Spleen (tissue), 11 donors: ENCODE results near the gene FSTL4. TPM values are rescaled to one million over a fixed set of nuclear protein-coding genes. Genes with fewer than 3 reads are reported as not detected.

Source experiments
- DNase-seq: peaks from one replicate; pipeline ENCODE4 v3.0.0-alpha.2; 2020
- H3K27ac ChIP-seq, 8 donors: fragments of 200-600 bp; sonication (generic) in 7 of 8; 1 replicate in 4 of 8; 2 replicates in 4 of 8; pipeline versions ENCODE4 v1.5.0 to v1.8.0; 2016 to 2021; ENCODE audit warnings: inconsistent platforms in 4 of 8, mild to moderate bottlenecking in 4 of 8, moderate library complexity in 1 of 8
- H3K27me3 ChIP-seq, 7 donors: fragments of 200-600 bp; sonication (generic) in 6 of 7; replicated peaks in 1 of 7; 1 replicate in 4 of 7; 2 replicates in 3 of 7; pipeline versions ENCODE4 v1.5.0 to v1.8.0; 2016 to 2021; ENCODE audit warnings: inconsistent platforms in 3 of 7, mild to moderate bottlenecking in 1 of 7
- H3K36me3 ChIP-seq, 6 donors: fragments of 200-600 bp; sonication (generic) in 5 of 6; 1 replicate in 4 of 6; 2 replicates in 2 of 6; pipeline versions ENCODE4 v1.5.0 to v1.8.0; 2016 to 2021; ENCODE audit warnings: inconsistent platforms in 2 of 6
- H3K4me1 ChIP-seq, 6 donors: fragments of 200-600 bp; sonication (generic) in 5 of 6; 1 replicate in 3 of 6; 2 replicates in 3 of 6; pipeline versions ENCODE4 v1.5.0 to v1.8.0; 2016 to 2021; ENCODE audit warnings: inconsistent platforms in 3 of 6
- H3K4me3 ChIP-seq, 8 donors: fragments of 200-600 bp; sonication (generic) in 7 of 8; 1 replicate in 4 of 8; 2 replicates in 4 of 8; pipeline versions ENCODE4 v1.5.0 to v1.8.0; 2016 to 2021; ENCODE audit warnings: inconsistent platforms in 4 of 8, mild to moderate bottlenecking in 4 of 8, moderate library complexity in 2 of 8
- H3K9me3 ChIP-seq, 8 donors: fragments of 200-600 bp; sonication (generic) in 7 of 8; 1 replicate in 4 of 8; 2 replicates in 4 of 8; pipeline versions ENCODE4 v1.5.0 to v1.8.0; 2016 to 2021; ENCODE audit warnings: inconsistent platforms in 4 of 8
- POLR2A ChIP-seq, 3 donors: fragments of 450-650 bp; IDR thresholded peaks; one replicate each; pipeline ENCODE4 v1.5.1; 2017; ENCODE audit warnings: antibody characterized with exemption in 3 of 3, mild to moderate bottlenecking in 1 of 3
- POLR2AphosphoS5 ChIP-seq, 3 donors: sonication (generic); formaldehyde crosslinking; IDR thresholded peaks; one replicate each; pipeline ENCODE4 v1.5.1; 2017; ENCODE audit warnings: antibody characterized with exemption in 3 of 3
- WGBS, 5 donors: extraction: QIAGEN DNeasy Blood & Tissue Kit in 3 of 5; methylation state at CpG; one replicate each; pipeline versions ENCODE4 v1.1.5 to v1.1.7; 2013 to 2018; 5-methylcytosine and 5-hydroxymethylcytosine counted together
- intact Hi-C: fragments of 100-400 bp; cut with DNase I; formaldehyde crosslinking; loops from one replicate; pipeline ENCODE4 v1.15.0; 2023; ENCODE audit warnings: low total_unique reads
- polyA plus RNA-seq, 3 donors: library from polyadenylated mRNA; stranded (reverse); fragments of 200-250 nt; gene quantifications; one replicate each; pipeline ENCODE4 v1.2.1, GENCODE V29; 2013
- total RNA-seq, 7 donors: library from RNA; depleted of rRNA in 3 of 7; stranded (reverse); fragments of >200 nt in 3 of 7; fragmentation: NEBNext Ultra II Directional in 4 of 7; extraction: Animal tissue kit (Norgen Biotek cat#: 25700) in 4 of 7; gene quantifications; one replicate each; pipeline versions ENCODE4 v1.1.0 to v1.2.1, GENCODE V29; 2016 to 2021
- TF ChIP-seq, protein P1 (sequence below), 11 experiments: fragments of 200-600 bp in 7 of 11; fragments of 450-650 bp in 4 of 11; sonication (generic) in 4 of 11; IDR thresholded peaks in 8 of 11; conservative IDR thresholded peaks in 3 of 11; 1 replicate in 7 of 11; 2 replicates in 4 of 11; pipeline versions ENCODE4 v1.4.0 to v1.8.0; 2016 to 2021; ENCODE audit warnings: antibody characterized with exemption in 11 of 11, inconsistent platforms in 4 of 11, mild to moderate bottlenecking in 1 of 11
- donor health status: healthy with polysubstance abuse.
- donor health status: DM: no; HTN: no; CAD: no; lungs with moderate emphysema.
- donor health status: DM: no; HTN: no; CAD: no.
- donor health status: Bipolar disorder and iron deficiency.
- donor health status: healthy.
- donor health status: DM: no; HTN: no; CAD: no.
- donor health status: DM: yes; HTN: yes; CAD: no.

Gene FSTL4
- total and polyA plus RNA-seq, 10 donors = under 0.01 to 1.0 (median 0.37) TPM; not detected in 4

DNA sequence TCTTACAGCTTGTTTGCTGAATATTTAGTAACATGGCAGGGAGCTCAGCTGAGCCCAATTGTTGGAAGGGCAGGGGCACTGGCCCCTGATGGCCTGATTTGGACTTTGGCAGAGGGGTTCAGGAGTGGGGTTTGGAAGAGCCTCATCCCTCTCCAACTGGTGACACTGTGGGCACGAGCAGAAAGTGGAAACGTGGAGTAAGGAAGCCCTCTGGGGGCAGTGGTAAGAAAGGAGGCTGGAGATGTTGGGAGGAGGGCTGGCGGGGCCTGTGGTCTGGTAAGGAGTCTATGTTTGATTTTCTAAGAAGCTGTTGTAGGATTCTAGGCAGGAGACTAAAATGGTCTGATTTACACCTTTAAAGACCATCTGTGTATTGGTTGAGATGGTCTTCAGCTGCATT lies 351.6 kb downstream of the FSTL4 start:
- Histone ChIP-seq H3K4me1 (no peaks in the 10 kb centered on the region), H3K36me3 (no peaks in the 10 kb centered on the region), H3K4me3 (no peak overlapping the region), H3K27ac (no peak overlapping the region), H3K27me3 (no peaks in the 10 kb centered on the region), H3K9me3 (no peaks in the 10 kb centered on the region)
- intact Hi-C loops = no loop called here
- DNase-seq = no peak
- WGBS, 5 donors = 57 to 72% (median 63%) methylated on average over 3 of the region's 3 CpGs
- TF ChIP-seq POLR2A (IDR thresholded peaks at IDR 0.05) (no peak), POLR2AphosphoS5 (IDR thresholded peaks at IDR 0.05) (no peak)
- TF ChIP-seq, protein P1, sequence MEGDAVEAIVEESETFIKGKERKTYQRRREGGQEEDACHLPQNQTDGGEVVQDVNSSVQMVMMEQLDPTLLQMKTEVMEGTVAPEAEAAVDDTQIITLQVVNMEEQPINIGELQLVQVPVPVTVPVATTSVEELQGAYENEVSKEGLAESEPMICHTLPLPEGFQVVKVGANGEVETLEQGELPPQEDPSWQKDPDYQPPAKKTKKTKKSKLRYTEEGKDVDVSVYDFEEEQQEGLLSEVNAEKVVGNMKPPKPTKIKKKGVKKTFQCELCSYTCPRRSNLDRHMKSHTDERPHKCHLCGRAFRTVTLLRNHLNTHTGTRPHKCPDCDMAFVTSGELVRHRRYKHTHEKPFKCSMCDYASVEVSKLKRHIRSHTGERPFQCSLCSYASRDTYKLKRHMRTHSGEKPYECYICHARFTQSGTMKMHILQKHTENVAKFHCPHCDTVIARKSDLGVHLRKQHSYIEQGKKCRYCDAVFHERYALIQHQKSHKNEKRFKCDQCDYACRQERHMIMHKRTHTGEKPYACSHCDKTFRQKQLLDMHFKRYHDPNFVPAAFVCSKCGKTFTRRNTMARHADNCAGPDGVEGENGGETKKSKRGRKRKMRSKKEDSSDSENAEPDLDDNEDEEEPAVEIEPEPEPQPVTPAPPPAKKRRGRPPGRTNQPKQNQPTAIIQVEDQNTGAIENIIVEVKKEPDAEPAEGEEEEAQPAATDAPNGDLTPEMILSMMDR (IDR thresholded peaks at IDR 0.05 in 8 of 11, conservative IDR thresholded peaks at IDR 0.05 in 3 of 11) = no peak

DNA sequence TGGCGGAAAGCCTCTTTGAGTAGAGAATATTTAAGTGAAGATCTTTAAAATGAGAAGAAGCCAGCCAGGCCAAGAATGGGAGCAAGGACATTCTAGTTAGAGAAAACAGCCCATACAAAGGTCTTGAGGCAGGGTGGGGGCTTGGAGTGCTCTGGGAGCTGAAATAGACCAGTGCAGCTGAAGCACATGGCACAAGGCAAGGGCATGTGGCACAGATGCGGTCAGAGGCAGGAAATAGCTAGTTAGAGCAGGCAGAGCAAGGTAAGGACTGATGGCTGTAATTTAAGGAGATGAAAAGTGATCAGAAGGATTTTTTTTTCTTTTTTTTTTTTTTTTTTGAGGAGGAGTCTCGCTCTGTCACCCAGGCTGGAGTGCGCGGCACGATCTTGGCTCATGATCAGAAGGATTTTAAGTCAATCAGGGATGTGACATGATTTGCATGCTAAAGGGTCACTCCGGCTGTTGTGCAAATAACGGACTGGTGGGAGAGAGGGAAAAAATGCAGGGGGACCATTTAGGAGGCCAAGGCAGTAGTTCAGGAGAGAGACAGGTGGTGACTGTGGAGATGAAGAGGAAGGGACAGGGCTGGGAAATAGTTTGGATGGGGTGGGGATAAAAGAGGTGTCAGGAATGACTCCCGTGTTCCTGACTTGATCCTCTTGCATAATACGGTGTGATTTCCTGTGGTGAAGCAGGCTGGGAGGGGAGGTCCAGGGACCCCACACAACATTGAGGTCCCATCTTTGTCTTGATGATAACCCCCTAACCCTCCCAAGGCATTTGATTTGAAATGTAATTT lies 352.9 kb downstream of the FSTL4 start:
- 54 to 68% (median 66%) methylated on average over 9 to 10 of the region's 10 CpGs for WGBS, 5 donors
- H3K4me1 ChIP-seq = no peaks in the 10 kb centered on the region
- no peak for DNase-seq
- intact Hi-C loops = no loop called here
- no peak for TF ChIP-seq POLR2A (IDR thresholded peaks at IDR 0.05)
- TF ChIP-seq, protein P1 (IDR thresholded peaks at IDR 0.05 in 8 of 11, conservative IDR thresholded peaks at IDR 0.05 in 3 of 11) = no peak
- no peak for TF ChIP-seq POLR2AphosphoS5 (IDR thresholded peaks at IDR 0.05)
- no peaks in the 10 kb centered on the region for H3K27me3 ChIP-seq
- H3K36me3 ChIP-seq = no peaks in the 10 kb centered on the region
- H3K9me3 ChIP-seq = no peaks in the 10 kb centered on the region
- no peak overlapping the region for H3K27ac ChIP-seq
- H3K4me3 ChIP-seq = no peak overlapping the region

- intact Hi-C loops = no loop called here
- H3K9me3 ChIP-seq = no peaks in the 10 kb centered on the region
- H3K36me3 ChIP-seq = no peaks in the 10 kb centered on the region
- no peak overlapping the region for H3K4me3 ChIP-seq
- no peaks in the 10 kb centered on the region for H3K27me3 ChIP-seq
- no peak overlapping the region for H3K27ac ChIP-seq
- 71 to 88% (median 86%) methylated on average over 2 of the region's 2 CpGs for WGBS, 5 donors
- no peak for DNase-seq
- H3K4me1 ChIP-seq = no peaks in the 10 kb centered on the region
- TF ChIP-seq, protein P1 (IDR thresholded peaks at IDR 0.05 in 8 of 11, conservative IDR thresholded peaks at IDR 0.05 in 3 of 11) = no peak
- TF ChIP-seq POLR2AphosphoS5 (IDR thresholded peaks at IDR 0.05) = no peak
- TF ChIP-seq POLR2A (IDR thresholded peaks at IDR 0.05) = no peak
Observed at GRCh38 chr5:133257977-133258376, 354.4 kb downstream of the FSTL4 start.

GRCh38 chr5:133256276-133256675 lies 356.1 kb downstream of the FSTL4 start:
- 86 to 96% (median 91%) methylated on average over 6 to 7 of the region's 7 CpGs for WGBS, 5 donors
- no peak overlapping the region for H3K27ac ChIP-seq
- DNase-seq = no peak
- no peaks in the 10 kb centered on the region for H3K27me3 ChIP-seq
- no peaks in the 10 kb centered on the region for H3K4me1 ChIP-seq
- H3K9me3 ChIP-seq = no peaks in the 10 kb centered on the region
- H3K4me3 ChIP-seq = no peak overlapping the region
- H3K36me3 ChIP-seq = no peaks in the 10 kb centered on the region
- TF ChIP-seq POLR2A (IDR thresholded peaks at IDR 0.05) = no peak
- TF ChIP-seq POLR2AphosphoS5 (IDR thresholded peaks at IDR 0.05) = no peak
- TF ChIP-seq, protein P1 (IDR thresholded peaks at IDR 0.05 in 8 of 11, conservative IDR thresholded peaks at IDR 0.05 in 3 of 11) = no peak
- intact Hi-C loops = no loop called here
